NCI-H1694 (cell line): ENCODE measurements around the gene TNFRSF25.
"Not testable (repeated sequence)": the region's sequence is repeated elsewhere in the genome, so short reads cannot be mapped to it uniquely, and the experiment has no call there.

Source experiments
- DNase-seq: peaks from one replicate; lab custom pipeline; 2025; lab: John Stamatoyannopoulos, UW

The TNFRSF25 gene

DNA sequence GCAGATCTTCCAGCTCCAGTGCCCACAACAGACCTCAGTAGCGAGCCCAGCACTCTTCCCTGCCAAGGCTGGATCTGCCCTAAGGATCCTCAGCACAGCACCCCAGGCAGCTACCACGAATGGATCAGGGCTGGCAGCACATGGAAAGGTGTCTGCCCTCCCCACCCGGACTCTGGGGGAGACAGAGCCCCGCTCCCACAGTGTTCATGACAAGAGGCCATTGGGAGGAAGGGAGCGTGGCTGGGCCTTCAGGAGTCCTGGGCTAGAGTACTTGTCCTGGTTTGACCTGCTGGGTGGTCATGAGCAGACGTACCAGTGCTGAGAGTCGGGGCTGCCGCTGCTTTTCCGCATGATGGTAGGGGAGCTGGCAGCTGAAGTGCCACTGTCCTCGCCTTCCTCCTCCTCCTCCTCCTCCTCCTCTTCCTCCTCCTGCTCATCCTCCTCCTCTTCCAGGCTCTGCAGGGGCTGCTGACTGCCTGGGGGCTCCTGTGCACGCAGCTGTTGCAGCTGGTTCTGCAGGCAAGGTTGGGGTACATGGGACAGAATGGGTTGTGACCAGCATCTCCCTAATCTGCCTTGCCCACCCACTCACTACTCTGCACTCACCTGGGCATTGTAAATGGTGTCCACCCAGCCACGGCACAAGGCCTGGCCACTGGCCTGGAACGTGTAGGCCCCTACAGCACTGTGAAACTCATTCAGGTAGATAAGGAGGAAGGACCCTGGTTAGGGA, 2.9 kb upstream of the TNFRSF25 start:
- DNase-seq = no peak

DNA sequence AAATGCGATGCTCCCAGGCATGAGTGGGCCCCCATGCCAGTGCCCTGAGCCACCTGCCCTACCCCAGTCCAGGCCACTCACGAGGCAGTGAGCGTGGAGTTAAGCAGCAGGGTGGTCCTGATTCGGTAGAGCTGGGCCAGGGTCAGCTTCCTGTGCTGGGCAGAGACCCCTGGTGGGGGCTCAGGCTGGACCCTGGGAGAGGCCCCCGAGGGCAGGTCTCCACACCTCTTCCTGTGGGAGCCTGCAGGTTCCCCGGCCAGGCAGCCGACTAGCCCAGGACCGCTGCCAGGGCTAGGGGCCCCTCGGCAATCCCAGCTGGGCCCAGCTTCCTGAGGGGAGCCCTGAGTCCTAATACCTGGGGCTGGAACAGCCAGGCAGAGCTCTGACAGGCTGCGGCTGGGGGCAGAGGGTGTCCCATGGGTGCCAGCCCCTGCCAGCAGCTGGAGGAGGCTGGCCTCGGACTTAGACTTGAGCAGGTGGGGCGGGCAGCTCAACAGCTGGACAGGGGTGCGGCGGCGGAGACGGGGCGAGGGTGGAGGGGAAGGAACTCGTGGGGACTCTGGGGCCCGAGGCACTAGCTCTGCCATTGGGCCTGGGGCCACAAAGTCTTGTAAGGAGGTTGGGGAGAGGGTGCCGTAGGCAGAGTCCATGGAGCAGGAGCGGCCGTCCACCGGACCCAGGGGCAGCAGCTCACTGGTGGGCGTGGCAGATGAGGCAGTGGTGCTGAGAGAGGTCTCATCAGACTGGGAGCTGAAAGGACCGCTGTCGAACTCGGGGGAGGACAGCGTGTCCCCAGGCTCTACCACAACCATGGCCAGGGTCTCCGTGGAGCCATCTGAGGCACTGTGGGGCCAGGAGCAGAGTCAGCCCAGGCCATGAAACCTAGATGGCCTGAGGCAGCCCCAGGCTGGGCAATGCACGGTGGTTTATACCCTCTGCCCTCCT, 2.0 kb upstream of the TNFRSF25 start:
- DNase-seq = no peak

DNA sequence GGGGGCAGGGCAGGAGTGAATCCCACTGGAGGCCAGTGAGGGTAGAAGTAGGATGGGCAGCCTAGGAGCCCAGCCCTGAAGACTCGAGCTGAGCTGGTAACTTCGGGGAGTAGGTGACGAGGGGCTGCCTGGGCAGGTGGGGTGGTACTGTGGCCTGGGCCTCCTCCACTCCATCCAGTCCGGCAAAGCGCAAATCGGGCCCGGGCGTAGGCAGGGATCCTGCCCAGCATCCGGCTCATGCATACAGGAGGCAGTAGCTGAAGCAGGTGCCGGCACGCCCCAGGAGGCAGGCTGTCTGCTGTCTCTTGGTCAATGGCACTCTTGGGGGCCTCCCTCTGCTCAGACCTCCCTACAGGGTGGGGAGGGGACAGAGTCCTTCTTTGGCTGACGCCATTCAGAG, 1.3 kb upstream of the TNFRSF25 start:
- DNase-seq = no peak

DNA sequence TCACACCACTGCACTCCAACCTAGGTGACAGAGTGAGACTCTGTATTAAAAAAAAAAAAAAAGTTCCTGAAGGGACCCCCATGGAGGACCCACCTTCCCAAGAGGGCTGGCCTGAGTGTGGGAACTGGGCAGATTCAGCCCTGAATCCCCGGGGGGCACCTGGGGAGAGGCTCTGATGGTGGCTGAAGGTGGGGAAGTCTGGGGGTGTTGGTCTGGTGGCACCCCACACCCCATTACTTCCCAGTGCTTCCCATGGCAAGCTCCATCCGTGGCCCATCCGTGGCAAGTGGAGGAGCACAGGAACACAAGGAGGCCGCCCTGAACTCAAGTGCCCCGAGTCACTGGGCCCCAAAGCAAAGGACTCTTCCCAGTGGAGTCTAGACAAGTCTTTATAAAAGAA, 778 bp upstream of the TNFRSF25 start:
- no peak for DNase-seq

DNA sequence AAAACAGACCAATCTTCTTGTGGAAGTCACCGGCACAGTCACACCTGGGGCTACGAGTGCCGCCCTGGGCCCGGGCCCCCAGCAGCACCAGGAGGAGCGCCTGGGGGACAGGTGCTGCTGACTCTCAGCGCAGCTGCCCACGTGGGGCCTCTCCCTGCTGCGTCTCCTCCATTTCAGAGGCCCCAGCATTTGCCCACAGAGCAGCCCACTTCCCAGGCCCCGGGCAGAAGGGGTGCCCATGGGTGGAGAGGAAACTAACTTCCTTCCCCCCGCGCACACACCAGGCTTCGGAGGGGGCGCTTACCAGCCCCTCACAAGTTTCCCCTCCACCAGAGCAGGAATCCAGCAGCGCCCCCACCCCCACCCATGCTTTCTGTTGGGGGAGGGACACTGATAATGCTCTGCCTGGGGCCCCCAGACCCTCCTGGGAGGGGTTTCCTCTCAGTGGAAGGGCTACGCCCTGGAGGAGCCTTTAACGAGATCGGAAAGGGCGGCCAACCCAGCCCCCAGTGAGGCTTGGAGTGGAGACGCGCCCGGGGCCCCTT, 440 bp downstream of the TNFRSF25 start:
- DNase-seq = no peak

DNA sequence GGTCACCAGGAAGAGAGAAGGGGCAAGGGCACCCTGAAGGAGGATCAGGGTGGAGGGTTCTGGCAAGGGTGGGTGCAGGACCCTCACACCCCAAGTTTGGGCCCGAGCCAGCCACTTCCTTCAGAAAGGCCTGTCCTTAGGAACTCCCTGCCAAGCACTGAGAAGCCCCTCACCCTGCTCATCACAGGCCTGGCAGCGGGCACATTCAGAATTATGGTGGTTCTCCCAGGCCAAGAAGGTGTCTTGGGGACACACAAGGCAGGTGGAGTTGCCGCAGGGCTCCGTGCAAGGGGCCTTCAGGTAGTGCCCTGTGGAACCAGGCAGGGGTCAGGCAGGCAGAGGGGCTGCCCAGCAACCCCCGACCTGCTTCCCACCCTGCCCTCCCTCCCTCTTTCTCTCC, 1.1 kb downstream of the TNFRSF25 start:
- no peak for DNase-seq

DNA sequence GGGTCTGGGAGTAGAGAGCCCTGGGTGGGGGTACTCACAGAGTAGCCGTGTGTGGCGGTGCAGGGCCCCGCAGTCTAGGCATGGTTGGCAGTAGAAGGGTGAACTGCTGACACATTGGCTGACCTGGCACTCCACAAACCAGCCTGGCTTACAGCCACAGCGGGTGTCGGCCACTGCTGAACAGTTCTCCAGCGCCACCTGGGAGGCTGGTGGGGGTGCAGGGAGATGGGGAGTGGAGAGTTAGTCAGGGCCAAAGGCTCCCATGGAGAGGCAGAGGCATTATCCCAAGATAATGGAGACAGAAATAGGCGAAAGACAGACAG, 1.5 kb downstream of the TNFRSF25 start:
- DNase-seq = no peak

DNA sequence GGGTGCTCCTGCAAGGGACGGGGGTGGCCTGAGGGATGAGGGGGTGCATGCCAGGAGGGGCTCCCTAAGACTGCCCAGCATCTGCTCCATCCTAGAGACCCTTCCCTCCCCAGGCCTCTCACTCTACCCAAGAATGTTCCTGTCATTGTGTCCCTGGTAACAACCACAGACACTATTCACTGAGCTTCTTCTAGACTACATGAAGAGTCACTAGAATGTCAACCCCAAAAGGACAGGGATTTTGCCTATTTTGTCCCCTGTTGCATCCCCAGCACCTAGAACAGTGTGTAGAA, 2.9 kb downstream of the TNFRSF25 start:
- no peak for DNase-seq

DNA sequence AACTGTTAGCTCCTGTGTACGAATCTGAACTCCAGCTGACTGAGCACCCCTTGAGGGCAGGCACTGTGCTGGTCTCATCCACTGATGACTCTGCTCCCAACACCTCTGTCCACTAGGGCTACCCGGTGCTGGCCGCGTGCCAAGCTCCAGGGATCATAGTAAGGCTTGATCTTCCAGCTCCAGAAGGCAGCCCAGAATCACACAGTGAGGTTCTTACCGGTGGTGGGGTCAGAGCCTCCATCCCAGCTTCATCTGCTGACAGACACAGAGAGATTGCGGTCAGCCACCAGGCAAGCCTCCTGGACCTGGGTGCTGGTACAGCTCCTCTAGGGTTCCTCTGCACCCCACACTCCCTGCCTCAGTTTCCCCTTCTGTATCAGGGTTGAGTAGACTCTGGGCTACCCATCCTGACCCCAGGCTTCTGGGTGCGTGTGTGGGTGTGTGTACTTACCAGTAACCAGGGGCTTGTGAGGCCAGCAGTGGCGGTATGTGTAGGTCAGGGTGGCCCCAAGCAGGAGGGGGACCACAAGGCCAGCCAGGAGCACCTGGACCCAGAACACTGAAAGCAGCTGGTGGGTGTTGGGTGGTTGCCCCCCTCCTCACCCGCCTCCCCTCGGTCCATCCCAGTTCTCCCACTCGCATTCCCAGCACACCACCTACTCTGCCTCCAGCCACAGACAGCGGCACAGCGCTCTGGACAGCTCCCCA, 3.4 kb downstream of the TNFRSF25 start:
- DNase-seq = no peak

DNA sequence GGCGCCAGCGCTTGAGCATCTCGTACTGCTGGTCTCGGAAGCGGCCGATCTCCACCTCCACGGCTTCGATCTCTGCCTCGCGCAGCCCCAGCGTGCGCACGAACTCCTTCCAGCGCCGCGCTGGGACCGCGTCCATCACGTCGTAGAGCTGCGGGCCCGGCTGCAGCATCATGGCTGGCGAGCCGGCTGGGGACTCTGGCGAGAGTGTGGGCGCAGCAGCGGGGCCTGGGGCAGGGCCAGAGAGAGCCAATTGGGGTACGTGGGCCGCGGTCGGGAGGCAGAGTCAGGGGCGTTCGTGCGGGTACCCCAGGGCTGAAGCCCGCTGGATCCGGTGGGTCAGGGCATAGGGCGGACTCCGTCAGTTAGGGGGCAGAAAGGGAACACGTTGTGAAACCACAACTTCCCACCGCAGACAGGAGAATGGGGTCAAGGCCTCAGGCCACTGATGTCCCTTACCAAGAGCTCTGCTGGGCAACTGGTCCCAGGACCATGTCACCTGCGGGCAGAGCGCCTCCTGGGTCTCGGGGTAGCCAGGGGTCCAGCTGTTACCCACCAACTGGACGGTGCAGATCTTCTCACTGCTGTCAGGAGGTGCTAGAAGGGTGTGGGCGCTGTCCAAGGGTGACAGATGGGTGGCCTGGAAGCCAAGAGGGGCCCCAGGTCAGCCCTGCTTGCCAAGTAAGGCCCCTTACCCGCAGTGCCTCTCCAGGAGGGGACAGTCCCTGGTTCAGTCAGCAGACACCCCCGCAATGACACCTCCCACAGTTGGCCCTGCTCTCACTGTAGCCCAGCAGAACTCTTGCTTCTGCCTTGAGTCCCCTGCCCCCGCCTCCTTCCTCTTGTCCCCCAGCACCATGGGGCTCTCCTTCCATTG, 4.2 kb downstream of the TNFRSF25 start:
- no peak for DNase-seq

DNA sequence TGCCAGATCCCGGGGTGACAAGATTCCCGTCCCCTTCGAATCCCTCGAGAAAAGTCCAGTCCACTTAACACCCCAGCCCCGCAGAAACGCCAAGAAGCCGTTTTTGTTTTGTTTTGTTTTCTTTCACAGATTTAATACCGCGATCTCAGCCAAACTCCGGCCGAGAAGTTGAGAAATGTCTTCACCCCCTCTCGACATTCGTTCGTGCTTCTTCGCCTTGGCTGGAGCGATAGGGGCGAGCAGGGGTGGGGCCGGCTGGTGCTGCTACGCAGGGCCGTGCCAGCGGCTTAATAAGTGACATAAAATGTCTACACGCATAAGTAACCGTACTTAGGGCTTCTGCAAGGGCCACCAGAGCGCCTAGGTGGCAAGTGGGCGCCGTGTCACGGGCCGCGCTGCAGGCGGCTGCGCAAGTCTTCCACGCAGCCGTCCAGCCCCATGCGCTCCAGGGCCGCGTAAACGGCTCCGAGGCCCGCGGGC, 4.9 kb downstream of the TNFRSF25 start:
- DNase-seq = no peak

DNA sequence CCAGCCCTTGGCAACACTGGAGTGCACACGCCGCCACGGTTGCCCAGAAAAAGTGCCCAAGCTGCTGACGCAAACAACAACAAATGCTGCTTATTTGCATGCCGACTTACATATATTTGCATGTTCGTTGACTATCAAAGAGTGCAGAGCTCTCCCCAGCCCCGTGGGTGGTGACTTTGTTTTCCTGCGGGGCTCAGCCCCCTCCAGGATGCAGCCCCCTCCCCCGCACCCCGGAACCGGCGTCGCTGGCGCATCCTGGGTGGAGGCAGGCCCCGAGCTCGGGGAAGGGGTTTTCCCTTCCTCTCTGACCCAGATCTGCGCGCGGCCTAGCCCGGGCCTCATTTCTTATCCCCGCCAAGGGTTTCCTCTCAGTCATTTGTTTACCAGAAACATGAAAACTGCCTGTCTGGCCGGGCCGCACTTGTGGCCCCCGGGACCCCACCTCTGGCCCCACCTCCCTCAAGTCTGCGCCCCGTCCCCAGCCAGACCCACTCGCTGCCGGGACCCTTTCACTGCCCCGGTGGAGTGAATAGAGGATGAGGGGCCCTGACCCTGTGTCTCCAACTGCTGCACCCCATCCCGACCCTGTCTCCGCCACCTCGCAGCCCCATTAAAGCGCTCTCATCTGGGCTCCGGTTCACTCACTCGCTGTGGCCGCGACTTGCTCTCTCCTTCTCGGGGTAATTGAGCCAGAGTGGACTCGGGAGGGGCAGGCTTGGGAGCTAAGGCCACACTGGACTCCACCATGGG, 5.5 kb downstream of the TNFRSF25 start:
- DNase-seq = no peak

DNA sequence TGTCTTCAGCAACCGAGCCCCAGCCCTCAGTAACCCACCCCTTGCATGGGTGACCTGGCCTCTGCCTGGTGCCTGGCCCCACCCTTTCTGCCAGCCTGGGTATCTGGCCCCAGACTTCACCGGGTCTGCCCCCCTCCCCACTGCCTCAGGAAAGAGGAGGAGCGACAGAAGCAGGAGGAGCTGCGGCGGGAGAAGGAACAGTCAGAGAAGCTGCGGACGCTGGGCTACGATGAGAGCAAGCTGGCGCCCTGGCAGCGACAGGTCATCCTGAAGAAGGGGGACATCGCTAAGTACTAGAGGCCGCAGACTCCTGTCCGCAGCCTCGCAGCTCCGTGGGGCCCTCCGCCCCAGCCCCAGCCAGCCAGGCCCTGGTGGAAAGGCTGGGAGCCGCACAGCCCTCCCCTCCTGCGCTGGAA, 6.1 kb downstream of the TNFRSF25 start:
- no peak for DNase-seq

DNA sequence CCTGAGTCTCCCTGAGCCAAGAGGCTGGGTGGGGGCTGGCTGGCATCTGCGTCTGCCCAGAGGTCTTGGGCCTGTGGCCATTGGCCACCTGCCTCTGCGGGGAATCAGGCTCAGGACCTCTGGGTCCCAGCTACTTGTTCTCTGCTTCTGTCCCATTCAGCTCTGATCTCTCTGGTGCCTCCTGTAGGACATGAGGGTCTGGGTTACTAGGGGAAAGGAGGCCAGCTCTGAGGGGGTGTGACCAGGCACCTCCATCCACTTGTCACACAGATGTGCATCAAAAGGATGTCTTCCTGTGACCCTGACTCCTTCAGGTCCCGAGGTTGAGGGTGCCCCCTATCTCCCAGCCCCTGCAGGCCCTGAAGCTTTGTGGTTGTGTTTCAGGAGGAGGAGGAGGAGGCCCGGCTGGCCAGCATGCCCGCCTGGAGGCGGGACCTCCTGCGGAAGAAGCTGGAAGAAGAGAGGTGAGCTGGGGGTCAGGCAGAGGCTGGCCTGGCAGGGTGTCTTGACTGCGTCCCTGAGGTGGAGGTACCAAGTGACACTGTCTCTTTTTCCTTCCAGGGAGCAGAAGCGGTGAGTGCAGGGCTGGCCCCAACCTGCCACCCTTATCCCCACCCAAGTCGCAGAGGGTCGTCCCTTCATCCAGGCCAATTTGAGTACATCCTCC, 9.0 kb downstream of the TNFRSF25 start:
- DNase-seq = no peak

DNA sequence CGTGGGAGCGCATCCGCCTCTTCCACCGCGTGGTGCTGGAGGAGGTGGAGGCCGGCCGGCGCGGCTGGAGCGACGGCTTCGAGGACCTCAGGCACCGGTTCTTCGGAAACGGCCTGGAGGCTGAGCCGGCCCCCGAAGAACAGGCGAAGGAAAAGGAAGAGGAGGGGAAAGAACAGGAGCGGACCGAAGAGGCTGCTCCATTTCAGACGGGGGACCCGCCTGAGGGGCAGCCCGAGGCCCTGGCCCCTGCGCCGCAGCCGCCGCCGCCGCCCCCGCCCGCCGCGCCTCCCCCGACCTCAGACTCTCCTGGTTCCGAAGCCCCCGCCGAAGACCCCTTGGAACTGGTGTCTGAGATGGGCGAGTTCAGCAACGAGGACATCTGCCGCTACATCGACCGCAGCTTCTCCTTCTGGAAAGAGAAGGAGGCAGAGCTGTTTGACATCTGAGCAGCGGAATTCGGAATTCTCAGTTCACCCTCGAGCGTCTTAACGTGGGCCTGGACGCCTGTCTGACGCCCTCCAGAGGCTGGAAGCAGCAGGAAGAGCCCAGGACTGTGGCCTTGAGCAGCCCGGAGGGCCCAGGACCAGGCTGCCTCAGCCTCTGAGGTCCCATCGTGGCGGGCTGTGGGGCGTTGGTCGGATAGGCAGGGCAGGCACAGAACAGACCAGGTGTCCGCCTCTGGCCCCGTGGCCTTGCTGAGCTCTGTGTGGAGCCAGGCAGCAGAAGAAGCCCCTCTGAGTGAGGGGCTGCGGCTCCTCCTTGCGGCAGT, 10.0 kb downstream of the TNFRSF25 start:
- not testable (repeated sequence) for DNase-seq

DNA sequence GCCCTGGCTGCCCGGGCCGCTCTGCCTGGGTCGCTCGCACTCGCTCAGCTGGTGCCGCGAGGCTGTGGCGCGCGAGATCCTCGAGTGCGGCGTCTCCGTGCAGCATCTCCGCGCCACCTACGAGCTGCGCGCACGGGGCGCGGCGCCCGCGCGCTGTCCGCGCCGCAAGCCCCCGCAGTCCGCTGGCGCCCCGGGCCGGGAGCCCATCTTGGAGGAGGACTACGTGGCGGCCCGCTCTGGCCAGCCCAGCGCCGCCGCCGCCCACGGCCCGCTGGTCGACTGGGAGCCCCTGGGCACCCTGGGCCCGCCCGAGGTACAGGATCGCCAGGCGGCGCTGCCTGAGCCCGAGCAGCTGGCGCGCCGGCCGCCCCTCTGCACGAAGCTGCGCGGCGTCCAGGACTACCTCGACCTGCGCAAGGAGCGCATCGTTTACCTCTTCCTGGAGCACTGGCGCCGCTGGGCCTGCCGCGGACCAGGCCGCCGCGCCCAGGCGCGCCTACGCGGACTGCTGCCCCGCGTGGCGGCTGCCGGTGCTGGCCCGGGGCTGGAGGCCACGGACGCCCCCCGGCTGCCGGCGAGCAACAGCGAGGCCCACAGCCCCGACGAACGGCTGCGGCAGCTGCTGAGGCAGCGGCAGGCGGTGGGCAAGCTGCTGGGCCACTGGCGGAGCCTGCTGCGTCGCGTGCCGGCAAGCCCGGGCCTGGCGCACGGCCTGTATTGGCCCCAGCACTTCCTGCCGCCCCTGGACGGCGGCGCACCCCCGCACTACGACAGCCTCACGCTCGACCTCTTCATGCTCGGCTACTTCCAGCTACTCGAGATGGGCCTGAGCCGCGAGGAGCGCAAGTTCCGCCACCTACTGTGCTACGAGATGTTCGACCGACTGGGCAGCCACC, 10.9 kb downstream of the TNFRSF25 start:
- no peak for DNase-seq

DNA sequence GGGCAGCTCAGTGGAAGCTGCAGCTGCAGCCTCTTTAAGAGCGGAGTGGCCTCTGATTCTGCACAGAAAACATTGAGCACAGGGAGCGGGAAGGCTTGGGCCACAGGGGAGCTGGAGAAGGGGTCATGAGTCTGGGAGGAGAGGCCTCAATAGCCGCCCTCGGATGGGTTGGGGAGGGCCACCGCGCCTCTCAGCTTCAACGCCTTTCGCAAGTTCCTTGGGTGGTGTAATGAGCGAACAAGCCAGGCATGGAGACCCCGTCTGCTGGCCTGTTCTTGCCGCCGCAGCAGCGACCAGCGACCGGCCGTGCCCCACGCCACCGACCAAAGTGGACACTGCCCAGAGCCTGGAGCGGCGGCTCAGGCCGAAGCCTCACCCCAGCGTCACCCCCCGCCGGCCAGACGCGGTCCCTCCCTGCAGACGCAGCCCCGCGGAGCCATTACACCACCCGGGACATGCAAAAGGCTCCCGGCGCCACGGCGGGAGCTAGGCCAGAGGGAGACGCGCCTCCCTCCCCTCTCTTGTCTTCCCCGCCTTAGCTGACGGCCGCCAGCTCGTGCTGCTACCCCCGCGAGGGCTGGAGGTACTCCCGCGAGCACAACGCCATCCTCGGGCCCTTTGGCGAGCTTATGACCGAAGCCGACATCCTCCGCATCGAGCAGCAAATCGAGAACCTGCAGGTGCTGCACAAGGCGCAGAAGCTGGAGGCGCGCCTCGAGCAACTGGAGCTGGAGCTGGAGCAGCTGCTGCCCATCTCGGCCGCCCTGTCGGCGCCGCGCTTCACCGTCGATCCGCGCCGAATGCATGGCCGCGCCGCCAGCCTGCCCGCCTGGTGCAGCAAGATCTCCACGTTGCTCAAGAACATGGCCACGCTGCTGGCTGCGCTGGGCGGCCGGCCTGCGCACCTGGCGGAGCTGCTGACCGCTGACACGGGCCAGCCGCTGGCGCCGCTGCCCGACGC, 11.8 kb downstream of the TNFRSF25 start:
- DNase-seq = not testable (repeated sequence)
